Measurements from ENCODE around the gene PRTN3.

DNA sequence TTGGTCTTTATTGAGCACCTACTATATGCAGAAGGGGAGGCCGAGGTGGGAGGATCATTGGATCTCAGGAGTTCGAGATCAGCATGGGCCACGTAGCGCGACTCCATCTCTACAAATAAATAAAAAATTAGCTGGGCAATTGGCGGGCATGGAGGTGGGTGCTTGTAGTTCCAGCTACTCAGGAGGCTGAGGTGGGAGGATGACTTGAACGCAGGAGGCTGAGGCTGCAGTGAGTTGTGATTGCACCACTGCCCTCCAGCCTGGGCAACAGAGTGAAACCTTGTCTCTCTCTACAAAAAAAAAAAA is 22.5 kb downstream of the PRTN3 start:
- TF ChIP-seq, protein P1, sequence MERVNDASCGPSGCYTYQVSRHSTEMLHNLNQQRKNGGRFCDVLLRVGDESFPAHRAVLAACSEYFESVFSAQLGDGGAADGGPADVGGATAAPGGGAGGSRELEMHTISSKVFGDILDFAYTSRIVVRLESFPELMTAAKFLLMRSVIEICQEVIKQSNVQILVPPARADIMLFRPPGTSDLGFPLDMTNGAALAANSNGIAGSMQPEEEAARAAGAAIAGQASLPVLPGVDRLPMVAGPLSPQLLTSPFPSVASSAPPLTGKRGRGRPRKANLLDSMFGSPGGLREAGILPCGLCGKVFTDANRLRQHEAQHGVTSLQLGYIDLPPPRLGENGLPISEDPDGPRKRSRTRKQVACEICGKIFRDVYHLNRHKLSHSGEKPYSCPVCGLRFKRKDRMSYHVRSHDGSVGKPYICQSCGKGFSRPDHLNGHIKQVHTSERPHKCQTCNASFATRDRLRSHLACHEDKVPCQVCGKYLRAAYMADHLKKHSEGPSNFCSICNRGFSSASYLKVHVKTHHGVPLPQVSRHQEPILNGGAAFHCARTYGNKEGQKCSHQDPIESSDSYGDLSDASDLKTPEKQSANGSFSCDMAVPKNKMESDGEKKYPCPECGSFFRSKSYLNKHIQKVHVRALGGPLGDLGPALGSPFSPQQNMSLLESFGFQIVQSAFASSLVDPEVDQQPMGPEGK (CRISPR knock-in tag; IDR thresholded peaks at IDR 0.05; ENCODE audit: borderline replicate concordance), result no peak
- TF ChIP-seq ZC3H10 (CRISPR knock-in tag; IDR thresholded peaks at IDR 0.05), result no peak
- TF ChIP-seq ISL1 (CRISPR knock-in tag; IDR thresholded peaks at IDR 0.05), result no peak
- TF ChIP-seq ARNTL (CRISPR knock-in tag; IDR thresholded peaks at IDR 0.05; ENCODE audit: borderline replicate concordance, low read depth), result no peak
- TF ChIP-seq ZNF8 (CRISPR knock-in tag; IDR thresholded peaks at IDR 0.05), result no peak
- TF ChIP-seq GLIS3 (CRISPR knock-in tag; IDR thresholded peaks at IDR 0.05), result no peak
- no peak for TF ChIP-seq RARB (CRISPR knock-in tag; IDR thresholded peaks at IDR 0.05)
- TF ChIP-seq BACH2 (CRISPR knock-in tag; IDR thresholded peaks at IDR 0.05; ENCODE audit: borderline replicate concordance), result no peak
- TF ChIP-seq ESRRG (CRISPR knock-in tag; IDR thresholded peaks at IDR 0.05), result no peak
- TF ChIP-seq, protein P2, sequence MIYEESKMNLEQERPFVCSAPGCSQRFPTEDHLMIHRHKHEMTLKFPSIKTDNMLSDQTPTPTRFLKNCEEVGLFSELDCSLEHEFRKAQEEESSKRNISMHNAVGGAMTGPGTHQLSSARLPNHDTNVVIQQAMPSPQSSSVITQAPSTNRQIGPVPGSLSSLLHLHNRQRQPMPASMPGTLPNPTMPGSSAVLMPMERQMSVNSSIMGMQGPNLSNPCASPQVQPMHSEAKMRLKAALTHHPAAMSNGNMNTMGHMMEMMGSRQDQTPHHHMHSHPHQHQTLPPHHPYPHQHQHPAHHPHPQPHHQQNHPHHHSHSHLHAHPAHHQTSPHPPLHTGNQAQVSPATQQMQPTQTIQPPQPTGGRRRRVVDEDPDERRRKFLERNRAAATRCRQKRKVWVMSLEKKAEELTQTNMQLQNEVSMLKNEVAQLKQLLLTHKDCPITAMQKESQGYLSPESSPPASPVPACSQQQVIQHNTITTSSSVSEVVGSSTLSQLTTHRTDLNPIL (CRISPR knock-in tag; IDR thresholded peaks at IDR 0.05; ENCODE audit: low read depth), result no peak
